ENCODE data around the gene EBF4.

The EBF4 gene

DNA sequence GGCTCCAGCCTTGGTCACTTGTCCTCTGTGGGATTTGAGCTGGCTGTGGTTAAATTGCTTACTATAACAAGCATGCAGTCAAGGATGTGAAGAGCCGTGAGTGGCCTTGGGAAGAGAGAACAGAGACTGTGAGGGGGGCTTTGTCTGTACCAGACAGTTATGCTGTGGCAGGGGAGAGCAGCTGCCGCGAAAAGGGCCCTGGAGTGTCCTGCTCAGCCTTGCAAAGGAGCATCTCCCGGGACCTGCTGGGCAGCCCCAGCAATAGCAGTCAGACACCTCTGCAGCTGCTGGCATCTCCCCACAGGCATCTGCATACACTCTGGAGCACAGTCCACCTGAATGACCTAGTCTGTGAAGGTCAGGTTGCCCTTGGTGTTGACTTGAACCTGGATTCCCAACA, 6.3 kb downstream of the EBF4 start:
- Histone ChIP-seq H3F3A (ENCODE audit: low read depth) (no peaks in the 10 kb centered on the region), H3K4me3 (ENCODE audit: low read length, poor library complexity, severe bottlenecking) (no peak overlapping the region), H3K9me3 (ENCODE audit: insufficient read depth, low read depth, low read length) (no peaks in the 10 kb centered on the region), H4K20me1 (ENCODE audit: insufficient read depth, low read length, poor library complexity, severe bottlenecking) (no peaks in the 10 kb centered on the region), H3K79me2 (ENCODE audit: insufficient read depth, low read length) (no peaks in the 10 kb centered on the region), H3K9ac (ENCODE audit: low read depth, low read length, poor library complexity, severe bottlenecking) (no peak overlapping the region), H3K4me1 (ENCODE audit: insufficient read depth, low read length, poor library complexity, severe bottlenecking) (peaks cover 4% of the 10 kb centered on the region), H3K4me2 (ENCODE audit: low read depth, low read length, poor library complexity, severe bottlenecking) (no peak overlapping the region), H2AFZ (ENCODE audit: low read length) (no peak overlapping the region), H3K36me3 (ENCODE audit: insufficient read depth, low read length) (no peaks in the 10 kb centered on the region), H3K27me3 (ENCODE audit: insufficient read depth, low read length, poor library complexity, severe bottlenecking) (peaks cover 3% of the 10 kb centered on the region), H3K9me2 (replicated peaks; ENCODE audit: low read depth, low read length) (no peaks in the 10 kb centered on the region)
- TF ChIP-seq EZH2phosphoT487 (IDR thresholded peaks at IDR 0.05; ENCODE audit: borderline replicate concordance), result no peak

DNA sequence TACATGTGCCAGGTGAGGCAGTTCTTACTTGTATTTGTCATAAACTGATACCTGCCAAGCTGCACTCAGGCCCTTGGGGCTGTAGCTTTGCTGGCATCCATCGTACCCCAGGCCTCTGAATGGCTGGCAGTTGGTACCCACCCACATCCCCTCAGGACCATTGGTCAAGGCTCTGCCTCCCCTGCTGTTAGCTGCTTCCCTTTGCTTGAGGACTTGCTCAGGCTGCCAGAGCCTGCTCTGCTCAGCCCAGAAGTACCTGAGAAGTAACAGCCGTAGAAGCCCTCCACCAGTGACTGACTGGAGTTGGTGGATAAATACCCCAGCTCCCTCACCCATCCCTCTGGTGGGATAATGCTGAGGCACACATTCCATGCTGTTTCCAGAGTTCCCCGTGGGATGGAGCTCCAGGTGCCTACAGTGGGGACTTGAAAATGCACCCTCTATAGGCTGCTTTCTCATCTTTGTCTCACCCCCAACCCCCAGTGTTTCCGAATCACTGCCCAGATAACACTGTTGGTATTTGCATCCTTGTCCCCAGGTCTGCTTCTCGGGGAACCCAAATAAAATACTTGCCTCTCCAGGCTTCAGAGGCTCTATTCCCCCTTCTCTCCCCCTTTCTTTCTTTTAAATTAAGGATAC, 7.3 kb downstream of the EBF4 start:
- Histone ChIP-seq H3K9ac (ENCODE audit: low read depth, low read length, poor library complexity, severe bottlenecking) (no peak overlapping the region), H3K4me3 (ENCODE audit: low read length, poor library complexity, severe bottlenecking) (no peak overlapping the region), H3F3A (ENCODE audit: low read depth) (no peaks in the 10 kb centered on the region), H2AFZ (ENCODE audit: low read length) (no peak overlapping the region), H3K27me3 (ENCODE audit: insufficient read depth, low read length, poor library complexity, severe bottlenecking) (no peaks in the 10 kb centered on the region), H3K9me3 (ENCODE audit: insufficient read depth, low read depth, low read length) (no peaks in the 10 kb centered on the region), H3K36me3 (ENCODE audit: insufficient read depth, low read length) (no peaks in the 10 kb centered on the region), H3K79me2 (ENCODE audit: insufficient read depth, low read length) (no peaks in the 10 kb centered on the region), H3K9me2 (replicated peaks; ENCODE audit: low read depth, low read length) (no peaks in the 10 kb centered on the region), H3K4me2 (ENCODE audit: low read depth, low read length, poor library complexity, severe bottlenecking) (no peak overlapping the region), H3K4me1 (ENCODE audit: insufficient read depth, low read length, poor library complexity, severe bottlenecking) (no peaks in the 10 kb centered on the region), H4K20me1 (ENCODE audit: insufficient read depth, low read length, poor library complexity, severe bottlenecking) (no peaks in the 10 kb centered on the region)
- no peak for TF ChIP-seq EZH2phosphoT487 (IDR thresholded peaks at IDR 0.05; ENCODE audit: borderline replicate concordance)
- TF ChIP-seq, protein P1, sequence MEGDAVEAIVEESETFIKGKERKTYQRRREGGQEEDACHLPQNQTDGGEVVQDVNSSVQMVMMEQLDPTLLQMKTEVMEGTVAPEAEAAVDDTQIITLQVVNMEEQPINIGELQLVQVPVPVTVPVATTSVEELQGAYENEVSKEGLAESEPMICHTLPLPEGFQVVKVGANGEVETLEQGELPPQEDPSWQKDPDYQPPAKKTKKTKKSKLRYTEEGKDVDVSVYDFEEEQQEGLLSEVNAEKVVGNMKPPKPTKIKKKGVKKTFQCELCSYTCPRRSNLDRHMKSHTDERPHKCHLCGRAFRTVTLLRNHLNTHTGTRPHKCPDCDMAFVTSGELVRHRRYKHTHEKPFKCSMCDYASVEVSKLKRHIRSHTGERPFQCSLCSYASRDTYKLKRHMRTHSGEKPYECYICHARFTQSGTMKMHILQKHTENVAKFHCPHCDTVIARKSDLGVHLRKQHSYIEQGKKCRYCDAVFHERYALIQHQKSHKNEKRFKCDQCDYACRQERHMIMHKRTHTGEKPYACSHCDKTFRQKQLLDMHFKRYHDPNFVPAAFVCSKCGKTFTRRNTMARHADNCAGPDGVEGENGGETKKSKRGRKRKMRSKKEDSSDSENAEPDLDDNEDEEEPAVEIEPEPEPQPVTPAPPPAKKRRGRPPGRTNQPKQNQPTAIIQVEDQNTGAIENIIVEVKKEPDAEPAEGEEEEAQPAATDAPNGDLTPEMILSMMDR (conservative IDR thresholded peaks at IDR 0.05; ENCODE audit: low read length), result no peak

DNA sequence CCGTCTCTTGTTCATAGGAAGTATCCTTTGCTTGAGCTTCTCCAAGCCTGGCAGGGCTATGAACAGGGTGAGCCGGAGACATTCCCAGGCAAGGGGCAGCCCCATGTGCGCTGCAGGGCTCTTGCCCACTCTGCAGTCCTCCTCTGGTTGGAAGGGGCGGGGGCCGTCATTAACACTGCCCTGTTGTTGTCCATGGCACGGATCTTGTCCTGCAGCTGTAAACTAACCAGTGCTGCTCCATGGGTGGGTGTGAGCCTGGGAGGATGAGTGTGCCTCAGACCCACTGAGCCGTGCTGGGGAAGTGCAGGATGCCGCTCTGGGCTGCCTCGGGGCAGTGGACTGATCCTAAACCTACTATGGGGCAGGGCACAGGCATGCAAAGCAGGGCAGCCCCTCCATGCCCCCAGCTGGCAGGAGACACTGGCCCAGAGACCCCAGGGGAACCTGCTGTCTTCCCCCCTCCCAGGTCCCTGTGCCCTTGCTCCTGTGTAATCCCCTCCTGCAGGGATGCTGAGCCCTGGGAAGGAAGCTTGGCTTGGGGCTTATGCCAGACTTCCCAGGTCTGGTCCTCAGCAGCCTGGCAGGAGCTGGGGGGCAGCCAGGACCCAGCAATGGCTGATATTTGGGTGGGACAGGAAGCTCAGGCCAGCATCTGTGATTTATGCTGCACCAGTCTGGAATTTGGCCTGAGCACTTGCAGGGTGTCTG, 8.5 kb downstream of the EBF4 start:
- no peaks in the 10 kb centered on the region for H3F3A ChIP-seq (ENCODE audit: low read depth)
- no peaks in the 10 kb centered on the region for H3K79me2 ChIP-seq (ENCODE audit: insufficient read depth, low read length)
- H3K4me1 ChIP-seq (ENCODE audit: insufficient read depth, low read length, poor library complexity, severe bottlenecking), result no peaks in the 10 kb centered on the region
- H3K36me3 ChIP-seq (ENCODE audit: insufficient read depth, low read length), result no peaks in the 10 kb centered on the region
- no peak overlapping the region for H3K9ac ChIP-seq (ENCODE audit: low read depth, low read length, poor library complexity, severe bottlenecking)
- no peak for TF ChIP-seq EZH2phosphoT487 (IDR thresholded peaks at IDR 0.05; ENCODE audit: borderline replicate concordance)
- TF ChIP-seq, protein P1 (conservative IDR thresholded peaks at IDR 0.05; ENCODE audit: low read length), result no peak
- no peaks in the 10 kb centered on the region for H3K9me3 ChIP-seq (ENCODE audit: insufficient read depth, low read depth, low read length)
- no peaks in the 10 kb centered on the region for H3K27me3 ChIP-seq (ENCODE audit: insufficient read depth, low read length, poor library complexity, severe bottlenecking)
- H4K20me1 ChIP-seq (ENCODE audit: insufficient read depth, low read length, poor library complexity, severe bottlenecking), result no peaks in the 10 kb centered on the region
- no peak overlapping the region for H2AFZ ChIP-seq (ENCODE audit: low read length)
- H3K4me2 ChIP-seq (ENCODE audit: low read depth, low read length, poor library complexity, severe bottlenecking), result no peak overlapping the region
- H3K4me3 ChIP-seq (ENCODE audit: low read length, poor library complexity, severe bottlenecking), result no peak overlapping the region
- H3K9me2 ChIP-seq (replicated peaks; ENCODE audit: low read depth, low read length), result no peaks in the 10 kb centered on the region

Measured in Loucy (cell line).